Activated CD4-positive, alpha-beta T cell treated with anti-CD3 and anti-CD28 coated beads for 36 hours (primary cell): ENCODE results near the gene VDAC1. TPM values are rescaled to one million over a fixed set of nuclear protein-coding genes. Genes with fewer than 3 reads are reported as not detected.
"Not testable (repeated sequence)": the region's sequence is repeated elsewhere in the genome, so short reads cannot be mapped to it uniquely, and the experiment has no call there.

Source experiments
- ATAC-seq: fragments of 200-7000 bp; cut with Tn5 transposase; one replicate; pipeline ENCODE4 v1.10.0; 2021; ENCODE audit warnings: mild to moderate bottlenecking, moderate library complexity
- CTCF ChIA-PET: fragments of 350-600 bp; sonication (Branson Sonifier 250); formaldehyde crosslinking; loops from one replicate; lab custom pipeline; 2021; ENCODE audit warnings: antibody characterized with exemption; lab: Charles Lee
- POLR2A ChIA-PET: fragments of 350-600 bp; sonication (Branson Sonifier 250); formaldehyde crosslinking; loops from one replicate; lab custom pipeline; 2021; ENCODE audit warnings: antibody characterized with exemption, inconsistent platforms; lab: Charles Lee
- DNase-seq: peaks from one replicate; pipeline ENCODE4 v3.0.0-alpha.2; 2020
- H3K27ac Mint-ChIP-seq: one replicate; pipeline ENCODE4 v1.8.0; 2021; ENCODE audit warnings: mixed read lengths
- H3K27me3 Mint-ChIP-seq: one replicate; pipeline ENCODE4 v1.8.0; 2021; ENCODE audit warnings: mixed read lengths
- H3K36me3 Mint-ChIP-seq: one replicate; pipeline ENCODE4 v1.8.0; 2021; ENCODE audit warnings: low read depth, mixed read lengths
- H3K4me1 Mint-ChIP-seq: one replicate; pipeline ENCODE4 v1.8.0; 2021; ENCODE audit warnings: mixed read lengths
- H3K4me3 Mint-ChIP-seq: one replicate; pipeline ENCODE4 v1.8.0; 2021; ENCODE audit warnings: mild to moderate bottlenecking, moderate library complexity, mixed read lengths
- H3K9me3 Mint-ChIP-seq: one replicate; pipeline ENCODE4 v1.8.0; 2021; ENCODE audit warnings: low read depth, mixed read lengths
- intact Hi-C, 2 experiments: fragments of 100-400 bp; cut with DNase I in 1 of 2; cut with micrococcal nuclease in 1 of 2; formaldehyde crosslinking; loops; one replicate each; pipeline versions ENCODE4 v1.14.2 to v1.15.1; 2022 to 2024; cut with DNase I, micrococcal nuclease
- total RNA-seq, 2 experiments: library from RNA; stranded (reverse); gene quantifications; one replicate each; pipeline ENCODE4 v1.2.3, GENCODE V29; 2021

Gene VDAC1
- total RNA-seq, 2 experiments from 2014 or later = 482 to 486 TPM

DNA sequence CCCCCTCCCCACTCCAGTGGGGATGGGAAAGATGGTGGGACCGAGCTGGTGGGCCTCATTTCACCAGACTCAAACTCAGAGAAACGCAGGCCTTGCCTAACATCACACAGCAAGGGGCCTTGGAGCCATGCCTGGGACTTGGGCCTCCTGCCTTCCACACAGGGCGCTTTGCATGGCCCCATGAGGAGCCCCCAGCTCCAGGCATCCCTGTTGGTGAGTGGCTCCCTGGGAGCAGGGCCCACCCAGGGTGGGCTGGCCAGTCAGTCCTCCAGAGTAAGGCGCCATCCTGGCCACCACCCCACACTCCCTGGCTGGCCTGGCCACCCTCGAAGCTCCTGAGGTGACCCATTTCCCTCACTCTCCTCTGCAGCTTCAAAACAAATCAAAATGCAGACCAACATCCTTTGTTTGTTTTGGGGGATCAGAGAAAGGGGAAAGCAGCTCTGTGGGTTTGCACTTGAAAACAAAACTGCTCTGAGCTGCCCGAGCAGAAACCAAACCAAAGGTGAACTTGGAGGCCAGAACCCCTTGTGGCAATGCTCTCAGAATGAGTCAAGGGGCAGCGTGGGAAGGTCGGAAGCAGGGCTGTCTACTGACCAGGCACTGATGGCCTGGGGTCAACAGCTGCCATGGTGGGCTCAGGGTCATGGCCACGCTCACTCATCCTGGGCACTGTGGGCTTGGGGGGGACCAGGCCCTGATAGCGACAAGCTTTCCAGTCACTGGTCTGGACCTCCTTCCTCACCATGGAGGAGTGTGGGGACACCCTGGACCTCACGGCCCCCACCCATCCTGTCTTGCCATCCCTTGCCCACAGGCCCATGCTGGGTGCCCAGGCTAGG, 37.0 kb upstream of the VDAC1 start:
- Mint-ChIP-seq H3K9me3 (no peaks in the 10 kb centered on the region), H3K4me1 (peaks cover 49% of the 10 kb centered on the region), H3K27ac (peak overlapping the region; percentile 31), H3K36me3 (no peaks in the 10 kb centered on the region), H3K4me3 (no peak overlapping the region), H3K27me3 (no peaks in the 10 kb centered on the region)
- POLR2A ChIA-PET = interaction anchor here (1.0 kb wide), 1 partner anchor 185 kb away, joined by 4 read pairs; no protein-coding TSS in a partner anchor
- ATAC-seq (no peak), DNase-seq (no peak)
- CTCF ChIA-PET = interaction anchor here (0.6 to 19.7 kb wide), 13 partner anchors 8 to 128 kb away, joined by 3 to 554 read pairs (median 29); partner anchors contain the start of genes TCF7 and VDAC1
- intact Hi-C loops = no loop called here

DNA sequence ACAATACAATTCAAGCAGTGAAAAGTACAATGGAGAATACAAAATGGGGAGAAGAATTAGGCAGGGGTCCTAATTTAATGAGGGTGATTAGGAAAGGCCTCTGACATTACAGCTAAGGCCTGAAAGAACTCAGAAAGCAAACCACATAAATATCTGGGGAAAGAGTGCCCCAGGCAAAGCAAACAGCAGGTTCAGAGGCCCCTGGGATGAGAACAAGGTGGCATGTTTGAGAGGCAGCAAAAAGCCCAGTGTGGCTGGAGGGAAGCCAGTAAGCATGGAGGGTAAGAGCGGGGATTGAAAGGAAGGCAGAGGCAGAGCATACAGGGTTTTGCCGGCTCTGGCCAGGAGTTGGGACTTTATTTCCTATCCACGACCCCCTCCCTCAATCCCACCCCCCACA, 33.4 kb upstream of the VDAC1 start:
- H3K27me3 Mint-ChIP-seq = no peaks in the 10 kb centered on the region
- ChIA-PET CTCF (interaction anchor here (0.5 to 19.7 kb wide), 7 partner anchors 12 to 615 kb away, joined by 3 to 554 read pairs (median 4); no protein-coding TSS in a partner anchor), POLR2A (interaction anchor here (0.6 kb wide), 2 partner anchors 104 to 1153 kb away, joined by 3 read pairs; no protein-coding TSS in a partner anchor)
- no peak for DNase-seq
- H3K4me3 Mint-ChIP-seq = no peak overlapping the region
- intact Hi-C loops = loop anchor here (2.0 to 5.0 kb wide), 3 partner anchors 31 to 249 kb away; partner anchors contain the start of gene SKP1 (in 1 of the 2)
- peaks cover 38% of the 10 kb centered on the region for H3K4me1 Mint-ChIP-seq
- no peaks in the 10 kb centered on the region for H3K9me3 Mint-ChIP-seq
- no peak overlapping the region for H3K27ac Mint-ChIP-seq
- H3K36me3 Mint-ChIP-seq = no peaks in the 10 kb centered on the region
- no peak for ATAC-seq

DNA sequence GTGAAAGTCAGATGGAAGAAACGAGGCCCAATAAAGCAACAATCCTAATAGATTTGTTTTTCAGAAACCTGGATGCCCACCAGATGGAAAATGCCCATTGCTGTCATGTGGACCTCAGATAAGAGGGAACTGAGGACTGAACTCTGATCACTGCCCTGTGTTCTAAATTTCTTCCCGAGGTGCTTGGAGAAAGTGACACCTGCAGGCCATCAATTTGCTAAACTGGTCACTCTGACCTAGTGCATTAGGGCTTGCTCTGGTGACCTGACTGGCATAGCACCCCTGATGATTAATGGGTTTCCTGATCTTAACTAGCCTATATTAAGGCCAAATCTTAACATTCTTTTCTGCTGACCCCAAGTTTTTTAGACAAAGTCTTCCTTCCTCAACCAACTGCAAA, 32.4 kb upstream of the VDAC1 start:
- H3K4me3 Mint-ChIP-seq = no peak overlapping the region
- H3K36me3 Mint-ChIP-seq = no peaks in the 10 kb centered on the region
- H3K27me3 Mint-ChIP-seq = no peaks in the 10 kb centered on the region
- ATAC-seq (no peak), DNase-seq (no peak)
- no peaks in the 10 kb centered on the region for H3K9me3 Mint-ChIP-seq
- intact Hi-C loops = loop anchor here in 1 of 2 experiments (5.0 kb wide), 1 partner anchor 250 kb away; no protein-coding TSS in a partner anchor
- ChIA-PET CTCF (interaction anchor here (0.6 to 19.7 kb wide), 4 partner anchors 11 to 116 kb away, joined by 3 to 554 read pairs (median 20); no protein-coding TSS in a partner anchor), POLR2A (no interaction called here)
- H3K4me1 Mint-ChIP-seq = peaks cover 28% of the 10 kb centered on the region
- no peak overlapping the region for H3K27ac Mint-ChIP-seq

DNA sequence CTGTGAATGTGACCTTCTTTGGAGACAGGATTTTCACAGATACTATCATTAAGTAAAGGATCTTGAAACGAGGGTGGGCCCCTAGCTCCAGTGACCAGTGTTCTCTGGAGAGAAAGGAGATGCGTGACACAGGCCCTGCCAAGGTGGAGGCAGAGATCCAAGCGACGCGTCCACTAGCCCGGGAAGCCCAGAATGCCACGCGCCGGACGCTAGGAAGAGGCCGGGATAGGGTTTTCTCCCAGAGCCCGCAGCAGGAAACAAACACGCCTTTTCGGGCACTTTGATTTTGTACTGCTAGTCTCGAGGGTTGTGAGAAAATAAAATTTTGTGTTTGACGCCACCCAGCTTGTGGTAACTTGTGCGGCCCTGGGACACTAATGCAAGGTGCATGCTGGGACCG, 29.6 kb upstream of the VDAC1 start:
- POLR2A ChIA-PET = interaction anchor here (0.6 kb wide), 1 partner anchor 9 kb away, joined by 3 read pairs; no protein-coding TSS in a partner anchor
- H3K27ac Mint-ChIP-seq = no peak overlapping the region
- no peak overlapping the region for H3K4me3 Mint-ChIP-seq
- H3K9me3 Mint-ChIP-seq = no peaks in the 10 kb centered on the region
- H3K4me1 Mint-ChIP-seq = peaks cover 6% of the 10 kb centered on the region
- intact Hi-C loops = no loop called here
- no peak for ATAC-seq
- H3K36me3 Mint-ChIP-seq = no peaks in the 10 kb centered on the region
- CTCF ChIA-PET = interaction anchor here (0.8 to 19.7 kb wide), 5 partner anchors 13 to 107 kb away, joined by 3 to 554 read pairs (median 3); no protein-coding TSS in a partner anchor
- DNase-seq = no peak
- H3K27me3 Mint-ChIP-seq = no peaks in the 10 kb centered on the region

DNA sequence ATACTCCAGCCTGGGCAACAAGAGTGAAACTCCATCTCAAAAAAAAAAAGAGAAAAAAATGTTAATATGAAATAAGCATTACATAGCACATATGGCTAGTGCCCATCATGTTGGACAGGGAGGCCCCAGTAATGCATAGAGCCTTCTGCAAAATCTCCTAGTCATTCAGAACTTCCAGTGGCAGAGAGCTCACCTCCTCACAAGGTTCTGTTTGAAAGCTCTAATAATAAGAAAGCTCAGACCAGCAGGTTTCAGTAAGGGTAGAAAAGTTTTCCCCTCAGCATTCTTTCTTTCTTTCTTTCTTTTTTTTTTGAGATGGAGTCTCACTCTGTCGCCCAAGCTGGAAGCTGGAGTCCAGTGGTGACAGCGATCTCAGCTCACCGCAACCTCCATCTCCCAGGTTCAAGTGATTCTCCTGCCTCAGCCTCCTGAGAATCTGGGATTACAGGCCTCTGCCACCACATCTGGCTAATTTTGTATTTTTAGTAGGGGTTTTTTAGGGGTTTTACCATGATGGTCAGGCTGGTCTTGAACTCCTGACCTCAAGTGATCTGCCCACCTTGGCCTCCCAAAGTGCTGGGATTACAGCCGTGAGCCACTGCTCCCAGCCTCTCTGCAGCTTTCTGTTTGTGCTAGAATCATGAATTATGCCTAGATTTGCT, 25.7 kb upstream of the VDAC1 start:
- H3K4me1 Mint-ChIP-seq, DNase-seq, H3K4me3 Mint-ChIP-seq, H3K9me3 Mint-ChIP-seq, H3K27me3 Mint-ChIP-seq, POLR2A ChIA-PET, H3K27ac Mint-ChIP-seq, H3K36me3 Mint-ChIP-seq, ATAC-seq, intact Hi-C loops: not testable (repeated sequence)
- CTCF ChIA-PET = interaction anchor here (0.6 to 19.7 kb wide), 3 partner anchors 9 to 111 kb away, joined by 3 to 554 read pairs (median 5); no protein-coding TSS in a partner anchor

DNA sequence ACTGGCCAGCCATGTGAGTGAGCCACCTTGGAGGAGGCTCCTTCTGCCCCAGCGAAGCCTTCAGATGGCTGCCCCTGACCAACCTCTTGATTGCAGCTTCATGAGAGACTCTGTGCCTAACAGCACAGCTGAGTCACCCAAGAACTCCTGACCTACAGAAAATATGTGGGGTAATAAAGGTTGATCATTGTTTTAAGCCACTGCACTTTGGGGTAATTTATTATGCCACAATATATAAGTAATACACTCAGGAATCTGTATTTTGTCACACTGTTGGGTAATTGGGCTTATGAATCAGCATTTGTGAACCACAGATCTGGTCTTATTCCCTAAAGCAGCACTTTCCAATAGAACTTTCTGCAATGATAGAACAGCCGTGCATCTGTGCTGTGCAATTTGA, 24.4 kb upstream of the VDAC1 start:
- Mint-ChIP-seq H3K27me3 (no peaks in the 10 kb centered on the region), H3K4me1 (no peaks in the 10 kb centered on the region), H3K27ac (no peak overlapping the region), H3K4me3 (no peak overlapping the region), H3K9me3 (no peaks in the 10 kb centered on the region), H3K36me3 (no peaks in the 10 kb centered on the region)
- DNase-seq (no peak), ATAC-seq (no peak)
- POLR2A ChIA-PET = no interaction called here
- intact Hi-C loops = no loop called here
- CTCF ChIA-PET = interaction anchor here (0.7 to 19.7 kb wide), 2 partner anchors 112 to 555 kb away, joined by 3 to 554 read pairs; no protein-coding TSS in a partner anchor

DNA sequence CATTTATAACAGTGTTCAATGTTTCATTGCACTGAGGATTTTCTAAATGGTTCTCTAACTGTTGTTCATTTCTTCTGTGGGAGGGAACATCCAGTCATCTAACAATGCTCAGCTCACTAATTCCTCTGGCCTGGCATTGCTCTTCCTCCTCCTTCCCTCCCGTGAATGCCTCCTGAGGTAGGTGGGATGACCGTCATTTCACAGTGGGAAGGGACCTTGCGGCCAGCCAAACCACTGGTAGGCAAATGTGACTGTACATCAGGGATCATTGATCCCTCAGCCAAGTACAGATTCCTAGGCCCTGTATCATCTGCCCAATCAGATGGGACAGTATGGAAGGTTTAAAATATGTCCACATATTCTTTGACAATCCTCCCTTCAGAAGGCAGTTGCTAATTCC, 23.7 kb upstream of the VDAC1 start:
- H3K27ac Mint-ChIP-seq = no peak overlapping the region
- H3K4me1 Mint-ChIP-seq = no peaks in the 10 kb centered on the region
- no peaks in the 10 kb centered on the region for H3K27me3 Mint-ChIP-seq
- ChIA-PET POLR2A (no interaction called here), CTCF (interaction anchor here (19.7 kb wide), 1 partner anchor 113 kb away, joined by 554 read pairs; no protein-coding TSS in a partner anchor)
- no peak overlapping the region for H3K4me3 Mint-ChIP-seq
- intact Hi-C loops = no loop called here
- no peak for ATAC-seq
- no peak for DNase-seq
- H3K36me3 Mint-ChIP-seq = no peaks in the 10 kb centered on the region
- no peaks in the 10 kb centered on the region for H3K9me3 Mint-ChIP-seq

DNA sequence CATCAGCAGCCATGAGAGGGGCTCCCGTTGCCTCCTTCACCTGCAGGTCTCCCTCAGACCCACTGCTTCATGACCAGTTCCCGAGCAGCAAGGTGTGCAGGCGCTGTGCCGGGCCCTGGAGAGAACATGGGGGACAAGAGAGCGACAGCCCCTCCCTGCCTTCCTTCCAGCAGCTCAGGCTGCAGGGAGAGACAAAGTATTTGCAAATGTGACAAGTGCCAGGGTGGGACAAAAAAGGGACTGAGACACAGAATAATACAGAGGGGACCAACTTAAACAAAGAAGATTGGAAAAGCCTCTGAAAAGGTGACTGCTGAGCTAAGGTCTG, 22.5 kb upstream of the VDAC1 start:
- no peaks in the 10 kb centered on the region for H3K36me3 Mint-ChIP-seq
- H3K9me3 Mint-ChIP-seq = no peaks in the 10 kb centered on the region
- intact Hi-C loops = loop anchor here in 1 of 2 experiments (2.0 kb wide), 1 partner anchor 262 kb away; no protein-coding TSS in a partner anchor
- H3K27me3 Mint-ChIP-seq = no peaks in the 10 kb centered on the region
- ChIA-PET POLR2A (no interaction called here), CTCF (interaction anchor here (0.8 to 3.7 kb wide), 9 partner anchors 12 to 142 kb away, joined by 3 to 35 read pairs (median 5); no protein-coding TSS in a partner anchor)
- no peak for DNase-seq
- ATAC-seq = no peak
- no peaks in the 10 kb centered on the region for H3K4me1 Mint-ChIP-seq
- no peak overlapping the region for H3K4me3 Mint-ChIP-seq
- no peak overlapping the region for H3K27ac Mint-ChIP-seq

DNA sequence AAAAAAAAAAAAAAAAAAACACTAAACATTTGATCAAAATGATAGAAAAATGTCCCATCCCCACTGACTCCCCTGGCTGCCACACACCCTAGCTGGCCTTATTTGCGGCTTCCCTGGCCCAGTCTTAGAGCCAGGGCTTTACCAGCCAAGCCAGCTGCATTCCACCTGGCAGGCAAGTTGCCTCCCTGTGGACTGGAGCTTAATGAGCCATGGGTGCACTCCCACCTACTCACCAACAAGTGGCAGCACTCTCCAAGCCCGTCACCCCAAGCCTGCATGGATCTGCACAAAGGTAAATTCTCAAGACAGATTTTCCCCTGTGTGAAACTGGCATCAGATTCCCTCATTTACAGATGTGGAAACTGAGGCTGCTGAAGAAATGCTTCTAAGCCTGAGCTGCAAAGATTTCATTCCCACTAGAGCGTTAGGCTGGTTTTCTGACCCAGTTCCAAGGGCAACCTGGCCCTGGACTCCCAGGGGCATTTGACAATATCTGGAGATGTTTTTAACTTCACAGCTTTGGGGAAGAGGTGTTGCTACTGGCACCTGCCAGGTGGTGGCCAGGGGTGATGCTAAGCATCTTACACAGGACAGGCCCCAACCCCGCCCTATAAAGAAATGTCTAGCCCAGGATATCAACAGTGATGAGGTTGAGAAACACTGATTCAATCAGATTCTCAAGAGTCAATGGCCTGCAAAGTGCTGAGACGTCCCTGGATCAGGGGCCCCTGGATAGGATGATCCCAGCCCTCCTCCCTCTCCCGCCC, 21.9 kb upstream of the VDAC1 start:
- ATAC-seq (peak; percentile 99), DNase-seq (peak; percentile 75)
- Mint-ChIP-seq H3K27ac (no peak overlapping the region), H3K9me3 (no peaks in the 10 kb centered on the region), H3K4me1 (no peaks in the 10 kb centered on the region), H3K4me3 (no peak overlapping the region), H3K27me3 (no peaks in the 10 kb centered on the region), H3K36me3 (no peaks in the 10 kb centered on the region)
- POLR2A ChIA-PET = no interaction called here
- intact Hi-C loops = loop anchor here in 1 of 2 experiments (2.0 kb wide), 1 partner anchor 262 kb away; no protein-coding TSS in a partner anchor
- CTCF ChIA-PET = interaction anchor here (0.5 to 3.7 kb wide), 22 partner anchors 9 to 372 kb away, joined by 3 to 35 read pairs (median 4); no protein-coding TSS in a partner anchor

DNA sequence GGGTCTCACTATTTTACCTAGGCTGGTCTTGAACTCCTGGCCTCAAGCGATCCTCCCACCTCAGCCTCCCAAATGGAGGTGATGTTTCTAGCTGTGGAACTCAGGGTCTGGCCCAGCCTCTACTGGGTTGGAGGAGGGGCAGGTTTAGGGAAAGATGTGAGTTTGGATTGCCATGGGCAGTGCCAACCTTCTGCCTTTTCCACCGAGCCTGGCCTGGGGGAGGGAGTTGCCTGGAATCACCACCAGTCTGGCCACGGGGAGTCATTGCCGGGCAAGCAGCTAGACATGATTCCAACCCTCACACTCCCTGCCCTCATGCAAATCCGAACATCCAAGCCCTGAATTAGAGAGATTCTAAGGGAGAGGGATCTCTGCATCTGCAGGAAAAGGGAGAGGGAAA, 21.0 kb upstream of the VDAC1 start:
- ChIA-PET POLR2A (no interaction called here), CTCF (interaction anchor here (0.5 to 3.7 kb wide), 11 partner anchors 9 to 272 kb away, joined by 3 to 35 read pairs (median 5); no protein-coding TSS in a partner anchor)
- H3K36me3 Mint-ChIP-seq = no peaks in the 10 kb centered on the region
- H3K27ac Mint-ChIP-seq = no peak overlapping the region
- DNase-seq (no peak), ATAC-seq (no peak)
- no peaks in the 10 kb centered on the region for H3K9me3 Mint-ChIP-seq
- no peaks in the 10 kb centered on the region for H3K4me1 Mint-ChIP-seq
- H3K27me3 Mint-ChIP-seq = no peaks in the 10 kb centered on the region
- intact Hi-C loops = loop anchor here in 1 of 2 experiments (2.0 kb wide), 1 partner anchor 263 kb away; no protein-coding TSS in a partner anchor
- no peak overlapping the region for H3K4me3 Mint-ChIP-seq
